Measurements from ENCODE around the gene PPP6R1.

PPP6R1 gene, protein sequence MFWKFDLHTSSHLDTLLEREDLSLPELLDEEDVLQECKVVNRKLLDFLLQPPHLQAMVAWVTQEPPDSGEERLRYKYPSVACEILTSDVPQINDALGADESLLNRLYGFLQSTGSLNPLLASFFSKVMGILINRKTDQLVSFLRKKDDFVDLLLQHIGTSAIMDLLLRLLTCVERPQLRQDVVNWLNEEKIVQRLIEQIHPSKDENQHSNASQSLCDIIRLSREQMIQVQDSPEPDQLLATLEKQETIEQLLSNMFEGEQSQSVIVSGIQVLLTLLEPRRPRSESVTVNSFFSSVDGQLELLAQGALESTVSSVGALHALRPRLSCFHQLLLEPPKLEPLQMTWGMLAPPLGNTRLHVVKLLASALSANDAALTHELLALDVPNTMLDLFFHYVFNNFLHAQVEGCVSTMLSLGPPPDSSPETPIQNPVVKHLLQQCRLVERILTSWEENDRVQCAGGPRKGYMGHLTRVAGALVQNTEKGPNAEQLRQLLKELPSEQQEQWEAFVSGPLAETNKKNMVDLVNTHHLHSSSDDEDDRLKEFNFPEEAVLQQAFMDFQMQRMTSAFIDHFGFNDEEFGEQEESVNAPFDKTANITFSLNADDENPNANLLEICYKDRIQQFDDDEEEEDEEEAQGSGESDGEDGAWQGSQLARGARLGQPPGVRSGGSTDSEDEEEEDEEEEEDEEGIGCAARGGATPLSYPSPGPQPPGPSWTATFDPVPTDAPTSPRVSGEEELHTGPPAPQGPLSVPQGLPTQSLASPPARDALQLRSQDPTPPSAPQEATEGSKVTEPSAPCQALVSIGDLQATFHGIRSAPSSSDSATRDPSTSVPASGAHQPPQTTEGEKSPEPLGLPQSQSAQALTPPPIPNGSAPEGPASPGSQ

DNA sequence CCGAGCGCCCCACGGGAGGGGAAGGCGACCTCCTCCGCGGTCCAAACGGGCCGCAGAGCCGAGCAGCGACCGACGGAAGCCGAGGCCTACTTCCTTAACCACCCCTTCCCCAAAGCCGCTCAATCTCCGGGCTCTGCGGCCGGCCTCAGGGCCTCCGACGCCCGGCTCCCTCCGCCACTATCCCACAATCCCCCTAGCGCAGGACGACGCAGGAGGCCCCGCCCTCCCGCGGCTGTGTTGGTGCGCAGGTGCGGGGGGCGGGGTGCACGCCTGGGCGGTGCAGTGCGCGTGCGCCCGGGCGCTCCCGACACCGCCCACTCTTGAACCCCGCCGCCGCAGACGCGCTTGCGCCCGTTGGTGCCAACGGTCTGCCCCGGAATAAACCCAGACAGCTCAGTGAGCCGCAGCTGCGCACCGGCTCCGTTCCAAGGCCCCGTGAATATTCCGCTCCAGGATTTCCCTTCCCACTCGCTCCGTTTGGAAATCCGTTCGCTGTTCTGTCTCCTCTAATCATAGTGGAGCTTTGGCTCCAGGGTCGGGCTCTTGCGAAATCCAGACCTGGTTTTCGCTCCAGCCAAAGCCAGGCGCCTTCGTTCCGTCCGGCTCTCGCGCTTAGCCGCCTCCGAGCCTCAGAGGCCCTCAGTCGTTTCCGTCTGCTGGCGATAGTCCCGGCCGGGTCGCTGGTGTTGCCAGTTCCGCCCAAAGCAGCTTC, at the start of gene PPP6R1:
PPP6R1 (minus strand) TSS at position 190 of the 712 bp plus-strand sequence. CDS start 11,914 bp downstream, outside the sequence.
- peak; percentile 96 for DNase-seq

GRCh38 chr19:55308281-55308680, 49.5 kb upstream of the PPP6R1 start:
- no peak for DNase-seq

DNA sequence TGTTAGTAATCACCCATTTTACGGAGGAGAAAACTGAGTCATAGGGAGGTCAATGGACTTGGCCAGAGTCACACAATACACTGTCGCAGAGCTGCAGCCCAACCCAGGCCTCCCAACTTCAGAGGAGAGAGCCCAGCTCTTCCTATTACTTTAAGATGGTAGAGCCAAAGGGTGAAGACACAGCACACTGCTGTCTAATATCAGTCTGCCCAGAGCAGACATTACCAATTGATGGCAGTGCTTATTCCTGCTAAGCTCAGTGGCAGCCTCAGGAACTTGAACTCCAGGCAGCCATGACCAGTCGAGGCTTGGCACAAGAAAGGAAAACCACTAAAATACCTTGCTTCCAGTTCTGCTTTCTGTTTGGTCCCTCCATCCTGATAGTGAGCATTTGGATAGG, 47.9 kb upstream of the PPP6R1 start:
- DNase-seq = no peak

GRCh38 chr19:55305983-55306562, 47.3 kb upstream of the PPP6R1 start:
- no peak for DNase-seq

GRCh38 chr19:55305491-55305890, 46.7 kb upstream of the PPP6R1 start:
- no peak for DNase-seq

DNA sequence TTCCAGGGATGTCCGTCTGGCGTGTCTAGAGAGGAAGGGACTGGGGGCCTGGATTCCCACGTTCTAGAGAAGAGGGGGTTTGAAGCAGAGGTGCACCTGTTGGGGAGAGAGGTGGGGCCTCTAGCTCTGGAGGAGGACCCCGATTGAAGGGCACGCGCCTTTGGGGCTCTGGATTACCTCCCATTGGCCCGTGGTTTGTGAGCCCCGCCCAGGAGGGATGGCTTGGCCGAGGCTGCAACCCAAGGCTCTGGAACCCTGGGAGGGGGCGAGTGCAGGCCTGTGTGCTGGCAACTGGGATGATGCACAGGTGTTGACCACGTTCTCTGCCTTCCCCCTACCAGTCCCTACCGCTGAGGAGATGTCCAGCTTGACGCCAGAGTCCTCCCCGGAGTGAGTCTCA, 46.2 kb upstream of the PPP6R1 start:
- DNase-seq = no peak

GRCh38 chr19:55304279-55304978, 45.6 kb upstream of the PPP6R1 start:
- DNase-seq = no peak

DNA sequence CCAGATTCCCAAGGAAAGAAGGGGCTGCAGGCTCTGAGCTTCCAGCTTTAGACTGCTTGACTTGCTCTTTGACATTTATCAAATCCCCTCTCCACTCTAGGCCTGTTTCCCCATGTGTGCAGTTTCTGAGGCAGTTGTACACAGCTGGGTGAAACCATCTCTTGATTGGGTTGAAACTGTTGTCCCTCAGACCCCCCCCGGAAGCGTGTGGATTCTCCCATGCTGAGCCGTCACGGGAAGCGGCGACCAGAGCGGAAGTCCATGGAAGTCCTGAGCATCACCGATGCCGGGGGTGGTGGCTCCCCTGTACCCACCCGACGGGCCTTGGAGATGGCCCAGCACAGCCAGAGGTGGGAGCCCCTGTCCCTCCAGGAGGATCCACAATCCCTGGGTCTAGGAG, 44.7 kb upstream of the PPP6R1 start:
- no peak for DNase-seq

DNA sequence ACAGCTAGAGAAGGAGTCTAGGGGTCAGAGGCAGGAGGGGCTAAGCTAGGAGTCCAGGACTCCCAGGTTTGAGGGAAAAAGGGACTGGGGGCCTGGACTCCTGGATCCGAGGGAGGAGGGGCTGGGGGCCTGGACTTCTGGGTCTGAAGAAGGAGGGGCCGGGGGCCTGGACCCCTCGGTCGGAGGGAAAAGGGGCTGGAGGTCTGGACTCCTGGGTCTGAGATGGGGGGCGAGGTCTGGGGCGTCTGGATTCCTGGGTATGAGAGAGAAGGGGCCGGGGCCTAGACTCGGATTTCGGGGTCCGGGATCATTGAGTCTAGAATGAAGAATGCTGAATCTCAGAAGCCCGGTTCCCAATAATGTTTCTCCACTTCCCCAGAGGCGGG, 43.5 kb upstream of the PPP6R1 start:
- DNase-seq = no peak

DNA sequence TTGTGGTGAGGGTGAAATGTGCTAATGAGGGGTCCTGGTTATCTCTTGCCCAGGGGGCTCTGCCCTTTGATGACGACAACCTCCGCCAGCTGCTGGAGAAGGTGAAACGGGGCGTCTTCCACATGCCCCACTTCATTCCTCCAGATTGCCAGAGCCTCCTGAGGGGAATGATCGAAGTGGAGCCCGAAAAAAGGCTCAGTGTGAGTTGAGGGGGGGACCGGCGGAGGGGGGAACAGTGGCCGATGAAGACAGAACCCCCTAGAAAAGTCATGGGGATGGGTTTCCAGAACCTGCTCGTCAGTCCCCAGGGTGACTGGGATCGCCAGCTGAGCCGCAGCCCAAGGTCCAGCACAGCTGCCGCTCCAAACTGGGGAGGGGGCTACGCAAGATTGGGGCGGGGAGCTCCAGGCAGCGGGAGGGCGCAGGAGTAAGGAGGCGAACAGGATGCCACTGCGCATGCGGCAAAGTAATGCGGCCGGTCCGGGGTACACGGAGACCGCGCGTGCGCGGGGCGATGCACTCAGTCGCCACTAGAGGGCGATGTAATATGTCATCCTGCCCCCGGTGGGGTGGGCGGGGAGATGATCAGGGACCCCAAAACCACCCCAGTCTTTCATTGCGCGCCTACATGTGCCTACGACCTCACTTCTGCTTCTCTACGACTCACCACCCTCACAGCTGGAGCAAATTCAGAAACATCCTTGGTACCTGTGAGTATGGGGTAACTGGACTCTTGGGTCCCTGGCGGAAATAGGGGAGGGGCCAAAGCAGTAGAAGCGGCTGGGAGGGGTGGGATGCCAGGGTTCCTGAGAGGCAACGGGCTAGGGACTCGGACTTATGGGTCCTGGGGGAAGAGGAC, 42.9 kb upstream of the PPP6R1 start:
- peak; percentile 25 for DNase-seq

DNA sequence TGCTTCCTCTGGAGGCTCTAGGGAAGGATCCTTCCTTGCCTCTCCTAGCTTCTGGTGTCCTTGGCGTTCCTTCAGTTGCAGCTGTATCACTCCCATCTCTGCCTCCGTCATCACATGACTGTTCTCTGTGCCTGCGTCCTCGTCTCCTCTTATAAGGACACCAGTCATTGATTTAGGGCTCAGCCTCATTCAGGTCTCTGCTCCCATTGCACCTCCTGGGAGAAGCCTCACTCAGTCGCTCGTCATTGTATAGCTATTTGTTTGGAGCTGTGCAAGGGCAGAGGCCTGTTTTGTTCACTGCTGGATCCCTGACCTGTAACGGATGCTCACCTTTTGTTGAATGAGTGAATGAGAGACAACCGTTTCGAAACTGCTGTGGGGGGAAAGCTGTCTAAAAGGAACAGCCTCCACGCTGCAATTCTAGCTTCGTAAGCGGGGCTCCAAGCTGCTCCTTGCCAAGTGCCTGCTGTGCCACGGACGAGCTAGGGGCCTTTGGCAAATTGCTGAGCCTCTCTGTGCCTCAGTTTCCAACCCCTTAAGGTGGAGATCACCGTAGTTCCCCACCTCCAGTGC, 42.2 kb upstream of the PPP6R1 start:
- no peak for DNase-seq

GRCh38 chr19:55299991-55300390, 41.2 kb upstream of the PPP6R1 start:
- no peak for DNase-seq

GRCh38 chr19:55297267-55297666, 38.5 kb upstream of the PPP6R1 start:
- DNase-seq = no peak

DNA sequence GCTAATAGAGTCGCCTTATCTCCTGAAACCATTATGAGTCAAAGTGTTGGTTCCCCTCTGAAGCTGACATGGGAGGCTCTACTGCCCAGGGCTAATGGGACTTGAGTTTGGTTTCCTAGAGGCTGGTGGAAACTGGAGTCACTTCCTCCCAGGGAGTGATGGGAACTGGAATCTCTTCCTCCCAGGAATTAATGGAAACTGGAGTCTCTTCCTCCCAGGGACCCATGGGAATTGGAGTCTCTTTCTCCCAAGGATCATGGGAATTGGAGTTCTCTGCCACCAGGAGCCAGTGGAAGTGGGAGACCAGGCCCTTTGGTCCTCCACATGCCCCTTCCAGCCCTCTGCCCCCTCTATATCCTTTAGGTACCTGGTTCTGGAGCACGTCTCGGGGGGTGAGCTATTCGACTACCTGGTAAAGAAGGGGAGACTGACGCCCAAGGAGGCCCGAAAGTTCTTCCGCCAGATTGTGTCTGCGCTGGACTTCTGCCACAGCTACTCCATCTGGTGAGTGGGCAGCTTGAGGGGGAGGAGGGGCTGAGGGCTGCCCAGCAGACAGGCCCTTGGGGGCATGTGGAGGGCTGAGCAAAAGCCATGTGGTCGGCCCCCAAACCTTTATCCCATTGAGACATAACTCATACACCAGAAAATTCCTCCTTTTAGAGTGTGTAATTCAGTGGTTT, 30.4 kb upstream of the PPP6R1 start:
- DNase-seq = no peak

DNA sequence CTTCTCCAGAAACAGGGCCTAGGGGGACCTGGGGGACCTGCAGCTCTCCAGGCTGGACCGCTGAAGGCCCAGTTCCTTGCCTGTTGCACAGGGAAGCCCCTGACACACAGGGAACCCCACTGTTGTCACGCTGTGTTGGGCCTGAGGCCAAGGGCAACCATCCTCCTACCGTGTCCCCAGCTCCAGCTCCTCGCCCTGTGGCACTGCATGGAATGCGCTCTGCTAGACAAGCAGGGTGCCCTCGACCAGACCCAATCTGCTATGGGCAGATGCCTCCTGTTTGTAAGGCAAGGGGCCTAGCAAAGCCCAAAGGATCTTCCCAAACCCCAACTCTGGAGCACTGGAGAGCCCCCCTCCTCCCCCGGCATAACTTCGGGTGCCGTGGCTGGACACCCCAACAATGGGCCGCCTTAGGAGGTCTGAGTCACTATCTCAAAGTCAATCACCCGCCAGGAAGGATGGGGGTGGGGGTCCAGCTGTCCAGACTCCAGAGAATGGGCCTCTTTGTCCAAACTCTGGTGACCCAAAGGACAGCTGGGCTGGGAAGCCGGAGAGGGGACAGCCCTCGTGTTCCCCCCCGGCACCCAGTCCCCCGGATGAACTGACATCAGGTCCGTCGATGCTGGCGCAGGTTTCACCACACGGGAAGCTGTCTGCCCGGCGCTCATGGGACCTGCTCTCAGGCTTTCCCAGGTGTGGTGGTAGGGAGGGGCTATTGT, 28.7 kb upstream of the PPP6R1 start:
- DNase-seq = no peak

- DNase-seq = no peak
Measured at GRCh38 chr19:55285229-55285890, 26.5 kb upstream of the PPP6R1 start.

- DNase-seq = no peak
Measured at GRCh38 chr19:55284405-55285058, 25.7 kb upstream of the PPP6R1 start.

DNA sequence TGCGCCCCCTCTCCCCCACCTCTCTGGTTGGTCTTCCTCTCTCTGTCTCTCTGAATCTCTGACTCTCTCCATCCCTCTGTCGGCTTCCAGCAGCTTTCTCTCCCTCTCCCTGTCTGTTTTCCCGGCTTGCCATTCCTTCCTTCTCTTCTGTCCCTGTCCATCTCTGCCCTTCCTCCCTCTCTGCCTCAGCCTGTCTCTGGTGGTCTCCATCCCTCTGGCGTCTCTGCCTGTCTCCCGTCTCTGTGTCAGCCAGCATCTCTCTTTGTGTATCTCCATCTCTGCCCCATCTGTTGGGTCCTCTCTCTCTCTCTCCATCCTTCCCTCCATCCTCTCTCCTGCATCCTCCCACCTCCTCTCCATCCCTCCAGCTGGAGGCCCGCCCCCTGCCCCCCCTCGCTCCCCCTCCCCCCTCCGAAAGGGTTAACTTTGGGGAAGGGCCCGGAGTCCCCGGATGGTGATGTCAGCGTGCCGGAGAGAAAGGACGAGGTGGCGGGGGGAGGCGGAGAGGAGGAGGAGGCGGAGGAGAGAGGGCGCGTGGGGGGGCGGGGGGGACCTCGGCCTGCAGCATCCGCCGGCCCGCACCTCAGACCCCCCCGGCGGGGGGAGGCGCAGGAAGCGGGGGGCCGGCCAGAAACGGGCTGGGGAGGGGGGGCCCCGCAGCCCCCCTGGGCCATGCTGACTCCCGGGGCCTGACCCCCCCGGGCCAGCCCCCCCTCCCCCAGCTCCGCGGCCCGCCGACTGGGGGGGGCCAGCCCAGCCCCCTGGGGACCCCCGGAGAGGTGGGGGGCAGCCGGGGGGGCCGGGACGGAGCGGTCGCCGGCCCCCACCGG, 24.9 kb upstream of the PPP6R1 start, which contains the start of gene BRSK1:
BRSK1 (plus strand) TSS at position 450 of the 830 bp plus-strand sequence. CDS start 446 bp downstream, outside the sequence.
- DNase-seq = no peak
